Trophoblast cell (in vitro differentiated cells and primary cell): ENCODE data around the gene DCLK2.

Experiments
- DNase-seq, 2 donors: peaks; one replicate each; pipeline ENCODE4 v3.0.0-alpha.2; 2016
- H2AFZ ChIP-seq: 2 replicates; pipeline ENCODE4 v1.6.1; 2013; ENCODE audit warnings: low read length, moderate library complexity, mild to moderate bottlenecking; ENCODE audit not compliant: insufficient read depth, poor library complexity
- H2AK5ac ChIP-seq: 2 replicates; pipeline ENCODE4 v1.6.1; 2013; ENCODE audit warnings: mild to moderate bottlenecking, low read length
- H2BK120ac ChIP-seq: 2 replicates; pipeline ENCODE4 v1.6.1; 2013; ENCODE audit warnings: low read length, mild to moderate bottlenecking, moderate library complexity; ENCODE audit not compliant: insufficient read depth, poor library complexity
- H2BK12ac ChIP-seq: 2 replicates; pipeline ENCODE4 v1.6.1; 2013; ENCODE audit warnings: mild to moderate bottlenecking, low read length, moderate library complexity
- H2BK5ac ChIP-seq: 2 replicates; pipeline ENCODE4 v1.6.1; 2013; ENCODE audit warnings: low read length, low read depth, moderate library complexity, mild to moderate bottlenecking; ENCODE audit not compliant: poor library complexity
- H3K14ac ChIP-seq: 2 replicates; pipeline ENCODE4 v1.6.1; 2013; ENCODE audit warnings: mild to moderate bottlenecking, low read length
- H3K18ac ChIP-seq: 2 replicates; pipeline ENCODE4 v1.6.1; 2013; ENCODE audit warnings: mild to moderate bottlenecking, low read length
- H3K23ac ChIP-seq: 2 replicates; pipeline ENCODE4 v1.6.1; 2013; ENCODE audit warnings: low read length
- H3K27ac ChIP-seq: 2 replicates; pipeline ENCODE4 v1.5.1; 2013; ENCODE audit warnings: low read depth, mild to moderate bottlenecking, inconsistent platforms, low read length, moderate library complexity
- H3K27me3 ChIP-seq: 2 replicates; pipeline ENCODE4 v1.6.1; 2013; ENCODE audit warnings: inconsistent platforms, mild to moderate bottlenecking, low read length, moderate library complexity; ENCODE audit not compliant: insufficient read depth
- H3K36me3 ChIP-seq, 2 experiments: 1 replicate in 1 of 2; 2 replicates in 1 of 2; pipeline ENCODE4 v1.6.1; 2013; ENCODE audit warnings: low read length in 2 of 2, mild to moderate bottlenecking in 2 of 2, moderate library complexity in 1 of 2; ENCODE audit not compliant: insufficient read depth in 2 of 2, control insufficient read depth in 1 of 2
- H3K4ac ChIP-seq: 2 replicates; pipeline ENCODE4 v1.6.1; 2013; ENCODE audit warnings: low read depth, mild to moderate bottlenecking, low read length, moderate library complexity
- H3K4me1 ChIP-seq, 2 experiments: 1 replicate in 1 of 2; 2 replicates in 1 of 2; pipeline ENCODE4 v1.6.1; 2013; ENCODE audit warnings: low read length in 2 of 2, mild to moderate bottlenecking in 2 of 2, moderate library complexity in 1 of 2; ENCODE audit not compliant: insufficient read depth in 2 of 2, control insufficient read depth in 1 of 2
- H3K4me2 ChIP-seq: 2 replicates; pipeline ENCODE4 v1.6.1; 2013; ENCODE audit warnings: inconsistent platforms, mild to moderate bottlenecking, low read length, moderate library complexity
- H3K4me3 ChIP-seq: 2 replicates; pipeline ENCODE4 v1.5.1; 2013; ENCODE audit warnings: mild to moderate bottlenecking, low read depth, low read length, inconsistent platforms
- H3K79me1 ChIP-seq: one replicate; pipeline ENCODE4 v1.6.1; 2013; ENCODE audit warnings: low read length
- H3K79me2 ChIP-seq: 2 replicates; pipeline ENCODE4 v1.6.1; 2013; ENCODE audit warnings: low read length, mild to moderate bottlenecking; ENCODE audit not compliant: control insufficient read depth, insufficient read depth, poor library complexity
- H3K9ac ChIP-seq: 2 replicates; pipeline ENCODE4 v1.6.1; 2013; ENCODE audit warnings: mild to moderate bottlenecking, low read length
- H3K9me3 ChIP-seq: 2 replicates; pipeline ENCODE4 v1.6.1; 2013; ENCODE audit warnings: low read depth, mild to moderate bottlenecking, control low read depth, inconsistent platforms, low read length; ENCODE audit not compliant: insufficient read depth
- H4K12ac ChIP-seq: 2 replicates; pipeline ENCODE4 v1.6.1; 2013; ENCODE audit warnings: low read depth, mild to moderate bottlenecking, low read length, moderate library complexity
- H4K8ac ChIP-seq: 2 replicates; pipeline ENCODE4 v1.6.1; 2013; ENCODE audit warnings: low read depth, mild to moderate bottlenecking, low read length, moderate library complexity
- H4K91ac ChIP-seq: one replicate; pipeline ENCODE4 v1.6.1; 2013; ENCODE audit warnings: low read depth, mild to moderate bottlenecking, low read length, moderate library complexity
- WGBS: extraction: QIAGEN DNeasy Blood & Tissue Kit; methylation state at CpG from one replicate; pipeline ENCODE4 v1.1.7; 2013; ENCODE audit warnings: missing lambda C conversion rate; ENCODE audit not compliant: insufficient read length, insufficient coverage; ENCODE audit errors: extremely low coverage; 5-methylcytosine and 5-hydroxymethylcytosine counted together

The DCLK2 gene

DNA sequence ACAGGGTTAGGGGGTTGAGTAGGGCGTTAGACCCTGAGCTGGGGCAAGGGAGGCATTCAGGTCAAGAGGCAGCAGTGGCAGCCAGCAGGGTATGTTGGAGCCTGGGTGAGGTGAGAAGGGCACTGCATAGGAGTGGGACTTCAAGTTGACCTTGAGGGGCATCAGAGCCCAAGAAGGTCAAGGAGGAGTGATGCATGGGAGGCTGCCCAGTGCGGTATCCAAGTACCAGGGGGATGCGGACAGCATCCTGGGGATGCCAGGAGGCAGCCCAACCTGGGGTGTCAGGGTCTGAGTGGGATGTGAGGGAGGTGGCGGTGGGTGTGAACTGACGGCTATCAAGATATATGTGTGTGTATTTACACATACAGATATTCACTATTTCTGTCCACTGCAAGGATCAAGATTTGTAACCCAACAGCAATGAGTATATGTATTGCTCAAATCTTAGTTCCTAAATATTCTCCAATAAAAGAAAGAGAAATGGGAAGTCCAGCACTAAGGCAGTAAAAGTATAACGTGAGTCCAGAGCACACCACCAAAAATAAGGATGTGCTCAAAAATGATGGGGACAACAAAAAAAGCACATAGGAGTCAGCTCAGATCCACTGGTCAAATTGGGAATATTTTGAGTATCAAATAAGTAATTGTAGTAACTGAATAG, 9.8 kb upstream of the DCLK2 start:
- Histone ChIP-seq H3K36me3 (no peaks in the 10 kb centered on the region), H2BK120ac (no peak overlapping the region), H3K79me2 (no peaks in the 10 kb centered on the region), H3K27ac (no peak overlapping the region), H2AFZ (no peak overlapping the region), H3K4ac (no peak overlapping the region), H3K4me1 (no peaks in the 10 kb centered on the region), H4K12ac (no peak overlapping the region), H3K27me3 (no peaks in the 10 kb centered on the region), H3K4me2 (no peak overlapping the region), H3K14ac (no peak overlapping the region), H3K23ac (no peak overlapping the region), H4K91ac (no peak overlapping the region), H4K8ac (no peak overlapping the region), H3K18ac (no peak overlapping the region), H2BK5ac (no peak overlapping the region), H3K9me3 (no peaks in the 10 kb centered on the region), H3K4me3 (no peak overlapping the region), H2BK12ac (no peak overlapping the region), H3K9ac (no peak overlapping the region), H2AK5ac (no peak overlapping the region), H3K79me1 (no peaks in the 10 kb centered on the region)
- DNase-seq: no peak
- no CpG with 5 or more reads among the region's 6 CpGs for WGBS

DNA sequence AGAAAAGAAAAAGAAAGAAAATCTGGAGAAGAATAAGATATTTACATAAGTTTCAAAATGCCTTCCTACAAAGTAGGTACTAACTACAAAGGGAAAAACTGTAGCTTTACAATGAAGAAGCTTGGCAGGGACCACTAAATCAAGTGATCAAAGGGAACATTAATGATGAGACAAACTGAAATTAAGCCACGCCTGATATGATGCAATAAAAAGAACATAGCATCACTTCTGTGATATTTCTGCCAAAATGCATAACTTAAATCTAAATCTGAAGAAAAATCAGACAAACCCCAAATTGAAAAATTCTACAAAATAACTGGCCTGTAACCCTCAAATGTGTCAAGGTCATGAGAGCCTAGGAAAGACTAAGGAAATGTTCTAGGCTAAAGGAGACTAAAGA, 8.9 kb upstream of the DCLK2 start:
- no peak overlapping the region for H2AK5ac ChIP-seq
- H3K18ac ChIP-seq: no peak overlapping the region
- no peak overlapping the region for H4K12ac ChIP-seq
- no peak overlapping the region for H3K9ac ChIP-seq
- no peak overlapping the region for H2BK120ac ChIP-seq
- no peak overlapping the region for H3K4me2 ChIP-seq
- no peak overlapping the region for H4K91ac ChIP-seq
- no peak overlapping the region for H4K8ac ChIP-seq
- no peaks in the 10 kb centered on the region for H3K79me2 ChIP-seq
- H3K27me3 ChIP-seq: no peaks in the 10 kb centered on the region
- H3K4ac ChIP-seq: no peak overlapping the region
- no peak overlapping the region for H3K4me3 ChIP-seq
- H3K9me3 ChIP-seq: no peaks in the 10 kb centered on the region
- DNase-seq: no peak
- H3K27ac ChIP-seq: no peak overlapping the region
- H2BK12ac ChIP-seq: no peak overlapping the region
- H3K36me3 ChIP-seq: no peaks in the 10 kb centered on the region
- H3K14ac ChIP-seq: no peak overlapping the region
- no peak overlapping the region for H3K23ac ChIP-seq
- no CpG with 5 or more reads among the region's 1 CpG for WGBS
- H3K4me1 ChIP-seq: no peaks in the 10 kb centered on the region
- no peaks in the 10 kb centered on the region for H3K79me1 ChIP-seq
- no peak overlapping the region for H2AFZ ChIP-seq
- no peak overlapping the region for H2BK5ac ChIP-seq

DNA sequence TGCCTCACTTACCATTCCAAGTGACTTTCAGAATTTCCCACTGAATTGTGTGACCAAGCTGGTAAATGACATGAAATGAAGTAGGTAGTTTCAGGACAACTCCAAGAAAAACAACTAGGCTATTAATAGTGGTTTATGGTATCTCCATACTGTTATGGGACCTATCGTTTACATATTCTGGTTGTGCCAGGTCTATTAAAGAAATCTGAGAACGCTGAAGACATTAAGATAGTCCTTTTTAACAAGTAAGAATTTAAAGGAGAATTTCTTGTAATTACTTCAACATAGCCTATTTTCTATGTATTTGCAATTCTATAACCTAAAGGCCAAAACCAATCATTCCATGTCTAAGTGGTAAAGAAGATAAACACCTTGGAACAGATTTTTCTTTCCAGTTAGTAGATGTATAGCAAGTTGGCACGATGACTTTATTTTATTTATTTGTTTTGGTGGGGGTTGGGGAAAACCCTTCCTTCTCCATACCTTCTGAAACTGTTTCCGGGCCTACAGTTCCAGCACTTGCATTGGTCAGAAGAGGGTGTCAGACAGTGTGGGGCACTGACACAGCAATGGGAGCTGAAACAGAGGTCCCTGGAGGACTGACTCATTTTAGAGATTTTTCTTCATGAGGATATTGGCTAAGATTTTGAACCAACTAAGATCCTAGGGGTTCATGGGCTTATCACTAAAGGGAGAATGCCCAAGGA, 7.6 kb upstream of the DCLK2 start:
- no peak overlapping the region for H3K18ac ChIP-seq
- H3K4ac ChIP-seq: no peak overlapping the region
- no peak for DNase-seq
- no CpG with 5 or more reads among the region's 4 CpGs for WGBS
- H3K23ac ChIP-seq: no peak overlapping the region
- no peak overlapping the region for H2AK5ac ChIP-seq
- no peak overlapping the region for H4K8ac ChIP-seq
- no peak overlapping the region for H2BK120ac ChIP-seq
- no peak overlapping the region for H2AFZ ChIP-seq
- no peaks in the 10 kb centered on the region for H3K4me1 ChIP-seq
- H3K27me3 ChIP-seq: no peaks in the 10 kb centered on the region
- H3K9ac ChIP-seq: no peak overlapping the region
- H3K9me3 ChIP-seq: no peaks in the 10 kb centered on the region
- no peak overlapping the region for H4K12ac ChIP-seq
- H2BK12ac ChIP-seq: no peak overlapping the region
- H3K79me2 ChIP-seq: no peaks in the 10 kb centered on the region
- no peak overlapping the region for H3K27ac ChIP-seq
- no peaks in the 10 kb centered on the region for H3K79me1 ChIP-seq
- no peak overlapping the region for H3K4me3 ChIP-seq
- no peak overlapping the region for H4K91ac ChIP-seq
- H3K14ac ChIP-seq: no peak overlapping the region
- no peak overlapping the region for H2BK5ac ChIP-seq
- no peaks in the 10 kb centered on the region for H3K36me3 ChIP-seq
- no peak overlapping the region for H3K4me2 ChIP-seq

DNA sequence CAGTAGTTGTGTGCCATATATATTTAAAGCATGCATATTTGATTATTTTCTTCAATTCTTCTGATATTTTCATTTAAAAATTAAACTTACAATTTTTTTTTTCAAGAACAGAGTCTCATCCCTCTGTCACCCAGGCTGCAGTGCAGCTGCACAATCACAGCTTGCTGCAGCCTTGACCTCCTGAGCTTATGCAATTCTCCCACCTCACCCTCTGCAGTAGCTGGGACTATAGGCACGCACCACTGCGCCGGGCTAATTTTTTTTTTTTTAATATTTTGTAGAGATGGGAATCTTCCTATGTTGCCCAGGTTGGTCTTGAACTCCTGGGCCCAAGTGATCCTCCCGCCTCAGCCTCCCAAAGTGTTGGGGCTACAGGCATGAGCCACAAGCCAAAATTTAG, 5.8 kb upstream of the DCLK2 start:
- no peaks in the 10 kb centered on the region for H3K4me1 ChIP-seq
- H3K36me3 ChIP-seq: no peaks in the 10 kb centered on the region
- no peak overlapping the region for H4K91ac ChIP-seq
- no peaks in the 10 kb centered on the region for H3K79me2 ChIP-seq
- no peak overlapping the region for H3K4me3 ChIP-seq
- H3K14ac ChIP-seq: no peak overlapping the region
- H2BK5ac ChIP-seq: no peak overlapping the region
- H2BK120ac ChIP-seq: no peak overlapping the region
- H3K79me1 ChIP-seq: no peaks in the 10 kb centered on the region
- H3K18ac ChIP-seq: no peak overlapping the region
- H3K23ac ChIP-seq: no peak overlapping the region
- H4K8ac ChIP-seq: no peak overlapping the region
- no peak for DNase-seq
- H3K4ac ChIP-seq: no peak overlapping the region
- H3K4me2 ChIP-seq: no peak overlapping the region
- H2AK5ac ChIP-seq: no peak overlapping the region
- no peaks in the 10 kb centered on the region for H3K9me3 ChIP-seq
- no peak overlapping the region for H2AFZ ChIP-seq
- no peak overlapping the region for H3K27ac ChIP-seq
- no peak overlapping the region for H2BK12ac ChIP-seq
- H3K9ac ChIP-seq: no peak overlapping the region
- no peaks in the 10 kb centered on the region for H3K27me3 ChIP-seq
- H4K12ac ChIP-seq: no peak overlapping the region
- no CpG with 5 or more reads among the region's 4 CpGs for WGBS
